Kidney tubule cell (primary cell): ENCODE results near the gene CDH6.

Experiments
- DNase-seq: peaks from one replicate; pipeline ENCODE4 v3.0.0-alpha.2; 2018; ENCODE audit warnings: low spot score

The CDH6 gene

DNA sequence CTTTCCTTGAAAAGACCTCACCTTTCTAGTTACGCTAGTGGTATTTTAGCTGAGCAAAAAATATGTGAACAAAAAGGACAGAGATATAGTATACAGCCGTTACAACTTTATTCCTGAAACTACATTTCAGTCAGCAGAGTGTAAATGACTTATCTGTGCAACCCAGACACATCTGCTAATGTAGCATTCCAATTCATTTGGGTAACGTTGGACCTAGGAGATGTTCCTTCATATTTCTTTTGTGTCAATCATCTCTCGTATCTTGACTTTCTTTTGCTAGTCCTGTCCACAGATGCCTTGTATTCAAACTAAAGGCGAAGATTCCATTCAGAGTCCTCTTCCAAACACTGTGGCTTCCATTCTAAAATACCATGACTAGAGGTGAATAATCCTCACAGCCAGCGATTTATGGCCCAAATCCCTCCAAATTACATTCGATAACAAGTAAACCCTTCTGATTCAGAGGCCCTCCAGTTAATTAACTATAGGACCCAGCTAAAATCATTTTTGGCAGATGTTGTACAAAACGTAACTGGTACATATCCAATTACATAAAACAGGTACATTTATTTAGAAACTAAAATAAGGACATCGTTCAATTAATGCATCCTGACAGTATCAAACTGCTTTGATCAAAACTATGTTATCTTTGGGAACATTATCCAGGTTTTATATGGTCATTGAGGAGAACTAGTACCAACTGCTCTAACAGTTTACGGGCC is 182.7 kb downstream of the CDH6 start:
- DNase-seq: no peak

DNA sequence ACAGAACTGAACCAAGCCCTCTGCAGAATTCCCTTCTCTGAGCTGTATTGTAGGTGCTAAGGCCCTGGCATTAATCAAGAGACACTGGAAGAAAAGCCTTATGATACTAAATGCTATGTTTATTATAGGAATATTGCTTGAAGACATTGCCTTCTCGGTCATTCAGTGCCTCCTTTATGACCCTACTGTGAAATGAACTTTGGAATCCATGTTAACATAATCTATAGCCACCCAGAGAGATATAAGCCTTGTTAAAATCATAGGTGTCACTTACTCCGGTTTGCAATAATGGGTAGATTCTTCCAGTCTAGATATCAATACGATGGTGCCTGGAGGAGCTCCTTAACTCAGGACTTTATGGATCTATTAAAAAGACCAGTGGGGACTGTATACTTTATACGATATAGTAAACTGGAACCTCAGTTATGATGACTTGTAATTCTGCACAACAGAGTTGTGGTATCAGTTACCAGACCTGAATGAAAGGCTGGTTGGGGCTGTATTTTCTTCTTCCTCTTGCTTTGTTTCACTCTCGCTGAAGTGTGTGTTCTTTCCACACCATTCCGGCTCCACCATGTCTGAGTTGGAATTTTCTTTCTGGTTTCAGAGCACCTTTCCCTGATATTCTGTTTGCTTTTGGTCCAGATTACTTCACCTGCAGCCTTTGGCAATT is 183.9 kb downstream of the CDH6 start:
- DNase-seq: no peak

DNA sequence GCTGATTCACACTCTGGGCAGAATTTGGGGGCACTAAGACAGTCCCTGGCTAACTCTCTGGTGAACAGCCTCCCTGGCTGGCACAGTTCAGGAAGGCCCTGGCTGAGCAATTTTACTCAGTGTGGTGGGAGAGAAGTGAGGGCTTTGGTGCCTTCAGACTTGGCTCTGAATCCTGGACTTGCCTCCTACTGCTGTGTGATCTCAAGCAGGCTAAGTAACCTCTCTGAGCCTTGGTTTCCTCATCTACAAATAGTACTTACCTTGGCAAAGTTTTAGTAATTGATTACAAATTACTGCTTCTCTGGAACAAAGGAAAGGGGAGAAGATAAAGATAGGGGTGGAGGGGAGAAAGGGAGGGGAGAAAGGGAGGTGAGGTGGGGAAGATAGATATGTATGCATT is 184.7 kb downstream of the CDH6 start:
- no peak for DNase-seq
